Kasumi-1 (cell line): ENCODE results near the gene ACSS1.

Source experiments
- DNase-seq, 2 experiments: peaks; one replicate each; lab custom pipeline; 2025; lab: John Stamatoyannopoulos, UW

ACSS1 gene

DNA sequence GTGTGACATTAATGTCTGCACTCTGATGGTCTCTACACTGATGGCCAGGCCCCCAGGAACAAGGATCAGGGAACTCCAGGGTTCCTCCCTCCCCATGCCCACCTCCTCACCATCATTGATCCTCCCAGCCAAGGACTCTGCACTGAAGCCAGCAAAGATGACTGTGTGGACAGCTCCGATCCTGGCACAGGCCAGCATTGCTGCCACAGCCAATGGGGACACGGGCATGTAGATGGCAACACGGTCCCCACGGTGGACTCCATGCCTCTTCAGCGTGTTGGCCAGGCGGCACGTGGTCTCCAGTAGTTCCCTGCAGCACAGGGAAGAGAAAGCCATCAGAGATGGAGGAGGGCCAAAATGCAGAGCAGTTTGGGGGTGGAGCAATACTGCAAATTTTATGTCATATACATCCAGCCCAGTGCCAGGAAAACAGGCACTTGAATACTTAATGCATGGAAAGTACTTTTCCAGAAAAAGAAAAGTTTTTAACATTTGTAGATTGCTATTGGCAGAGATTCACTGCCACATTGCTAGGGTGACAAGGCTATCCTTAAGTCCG lies 27.2 kb downstream of the ACSS1 start:
- no peak for DNase-seq

DNA sequence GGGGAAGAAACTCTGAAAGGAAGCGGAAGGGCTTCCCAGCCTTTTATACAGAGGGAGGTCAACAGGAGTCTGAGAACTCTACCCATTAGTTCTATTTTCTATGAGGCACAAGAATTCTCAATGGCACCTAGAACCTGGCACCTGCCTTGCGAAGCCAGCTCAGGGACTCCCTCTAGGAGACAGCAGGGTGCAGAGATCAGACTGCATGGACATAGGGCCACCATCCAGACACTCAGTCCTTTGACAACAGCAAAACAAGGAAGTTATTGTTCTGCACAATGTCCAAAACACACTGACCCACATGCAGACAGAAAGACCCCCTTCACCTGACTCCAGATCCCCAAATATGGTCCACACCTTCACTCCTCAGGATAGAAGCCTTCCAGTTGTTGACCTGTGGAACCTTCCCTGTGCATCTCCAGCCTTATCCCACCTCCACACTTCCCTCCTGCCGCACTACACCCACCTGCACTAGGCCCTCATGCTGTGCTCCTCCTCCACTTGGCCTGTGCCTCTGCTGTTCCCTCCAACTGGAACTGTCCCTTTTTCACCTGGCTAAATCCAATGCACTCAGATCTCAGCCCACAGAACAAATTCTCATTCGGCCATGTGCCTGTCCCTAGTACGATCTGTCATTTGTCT lies 27.8 kb downstream of the ACSS1 start:
- no peak for DNase-seq

- peak; percentile 6 to 21 for DNase-seq
These were observed 31.8 kb downstream of the ACSS1 start for GRCh38 chr20:25025986-25026605.

DNA sequence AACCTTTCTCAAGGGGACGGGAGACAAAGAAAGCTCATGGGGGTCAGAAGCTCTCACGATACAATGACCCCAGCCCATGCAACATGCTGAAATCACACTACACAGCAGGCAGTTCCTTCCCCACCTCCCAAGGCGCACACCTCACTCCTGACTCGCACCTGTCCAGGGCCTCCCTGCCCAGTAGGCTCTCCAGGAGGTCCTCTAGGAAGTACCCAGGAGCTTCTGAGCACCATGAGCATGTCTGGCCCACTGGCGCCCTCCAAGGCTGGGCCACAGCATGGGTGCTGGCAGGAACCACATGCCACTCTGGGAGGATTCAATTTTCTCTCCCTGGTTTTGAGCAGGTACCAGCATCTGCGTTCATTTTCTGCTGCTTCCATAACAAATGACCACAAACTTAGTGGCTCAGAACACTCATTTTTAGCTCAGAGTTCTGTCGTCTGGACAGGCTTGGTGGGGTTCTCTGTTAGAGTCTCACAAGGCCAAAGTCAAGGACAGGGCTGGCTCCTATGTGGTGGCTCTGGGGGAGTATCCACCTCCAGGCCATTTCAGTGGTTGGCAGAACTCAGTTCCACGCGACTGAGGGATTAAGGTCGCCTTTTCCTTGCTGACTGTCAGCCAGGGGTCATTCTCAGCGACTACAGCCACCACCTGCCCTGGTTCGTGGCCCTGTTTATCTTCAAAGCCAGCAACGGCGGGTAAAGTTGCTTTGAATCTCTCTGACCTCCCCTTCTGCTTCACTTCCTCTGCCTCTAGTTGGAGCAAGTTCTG lies 32.7 kb downstream of the ACSS1 start:
- DNase-seq: no peak

- DNase-seq: no peak
These were observed 33.8 kb downstream of the ACSS1 start for GRCh38 chr20:25024171-25024570.

GRCh38 chr20:25023356-25023755 lies 34.6 kb downstream of the ACSS1 start:
- no peak for DNase-seq

DNA sequence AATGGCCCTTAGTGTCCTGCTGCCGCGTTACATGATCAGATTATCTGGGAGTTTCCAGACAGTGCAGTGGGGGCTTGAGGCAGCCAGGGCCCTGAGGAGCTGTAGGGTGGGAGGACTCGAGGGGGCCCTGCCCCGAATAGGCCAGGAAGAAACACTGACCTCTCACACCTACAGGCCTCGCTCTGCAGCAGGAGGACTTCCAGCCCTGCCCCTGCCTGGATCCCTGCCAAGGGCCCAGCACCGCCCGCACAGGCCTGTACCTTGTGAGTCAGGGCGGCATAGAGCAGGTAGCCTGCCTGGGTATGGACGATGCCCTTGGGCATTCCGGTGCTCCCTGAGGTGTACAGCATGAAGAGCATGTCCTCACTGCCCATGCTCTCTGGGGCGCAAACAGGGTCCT lies 35.3 kb downstream of the ACSS1 start:
- DNase-seq: no peak

DNA sequence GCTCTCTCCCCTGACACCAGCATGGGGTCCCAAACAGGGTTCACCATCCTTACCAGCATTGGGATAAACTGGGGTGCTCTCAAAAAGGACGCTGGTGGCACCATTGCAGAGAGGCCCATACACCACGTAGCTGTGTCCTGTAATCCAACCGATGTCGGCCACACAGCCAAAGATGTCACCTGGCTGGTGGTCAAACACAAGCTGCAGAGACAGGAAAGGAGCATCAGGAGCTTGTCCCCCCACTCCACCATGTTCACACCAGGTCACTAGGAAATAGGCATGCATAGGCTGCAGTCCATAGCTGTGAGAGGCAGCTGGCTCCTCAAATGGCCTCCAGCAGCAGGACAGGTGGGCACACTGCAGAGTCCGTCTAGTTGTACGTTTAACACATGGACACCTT lies 36.6 kb downstream of the ACSS1 start:
- no peak for DNase-seq

DNA sequence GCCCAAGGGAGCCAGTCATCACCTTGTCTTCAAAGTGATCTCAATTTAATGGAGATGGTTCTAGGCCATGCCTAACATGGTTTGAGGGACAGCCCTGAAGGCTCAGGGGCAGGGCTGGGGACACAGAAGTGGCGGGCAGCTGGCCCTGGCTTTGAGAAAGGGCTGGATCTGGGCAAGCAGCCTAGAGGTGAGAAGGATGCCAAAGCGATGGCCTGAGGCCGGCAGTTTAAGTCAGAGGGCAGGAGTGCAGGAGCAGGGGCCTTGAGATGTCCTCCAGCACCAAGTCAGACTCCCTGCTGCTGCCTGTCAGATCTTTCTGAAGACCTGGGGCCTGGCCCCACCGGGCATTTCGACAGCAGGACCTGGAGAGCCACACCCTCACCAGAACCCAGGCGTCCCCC lies 37.0 kb downstream of the ACSS1 start:
- no peak for DNase-seq

DNA sequence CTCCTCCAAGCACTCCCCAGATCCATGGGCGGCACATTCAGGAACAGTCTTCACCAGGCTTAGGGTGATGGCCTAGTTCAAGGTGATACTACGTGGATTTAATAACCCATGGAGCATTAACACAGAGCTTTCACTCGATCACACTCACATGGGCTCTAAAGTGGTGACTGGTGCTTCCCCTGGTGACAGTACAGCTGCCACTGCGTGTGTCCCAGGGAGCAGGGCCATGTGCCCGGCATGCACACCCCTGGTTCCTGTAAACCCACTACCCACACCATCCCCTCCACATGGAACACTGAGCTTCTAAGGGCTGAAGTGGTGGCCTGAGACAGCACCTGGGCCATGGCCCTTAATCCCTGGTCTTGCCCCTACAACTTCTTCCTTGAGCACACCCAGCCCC lies 37.6 kb downstream of the ACSS1 start:
- DNase-seq: no peak

DNA sequence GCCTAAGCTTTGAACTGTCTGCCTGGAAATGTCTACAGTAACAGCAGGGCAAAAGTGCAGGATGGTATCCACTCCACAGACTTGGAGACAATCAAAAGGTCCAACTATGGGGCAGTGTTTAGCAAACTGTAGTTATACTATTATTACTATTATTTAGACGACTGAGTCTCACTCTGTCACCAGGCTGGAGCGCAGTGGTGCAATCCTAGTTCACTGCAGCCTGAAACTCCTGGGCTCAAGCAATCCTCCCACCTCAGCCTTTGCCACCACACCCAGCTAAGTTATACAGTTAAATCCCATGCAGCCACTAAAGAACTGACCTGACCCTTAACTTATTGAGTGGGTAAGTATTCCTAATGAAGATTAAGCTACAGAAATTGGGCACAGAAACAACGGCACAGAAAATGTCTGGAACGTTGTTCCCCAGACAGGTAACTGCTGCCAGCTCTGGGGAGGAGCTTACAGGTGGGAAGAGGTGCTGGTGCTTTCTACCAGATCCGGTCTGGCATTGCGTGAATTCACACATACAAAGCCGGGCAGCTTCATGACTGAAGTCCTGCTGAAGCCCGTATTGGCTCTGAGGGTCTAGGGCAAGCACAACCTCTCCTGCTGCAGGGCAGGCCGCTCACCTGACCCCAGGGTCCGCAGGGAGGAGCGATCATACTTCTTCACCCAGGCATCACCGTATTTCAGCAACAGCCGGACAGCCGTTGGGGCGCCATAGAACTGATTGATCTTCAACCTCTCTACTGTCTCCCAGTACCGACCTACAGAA lies 38.4 kb downstream of the ACSS1 start:
- DNase-seq: no peak

GRCh38 chr20:25018841-25019240 lies 39.1 kb downstream of the ACSS1 start:
- DNase-seq: no peak

DNA sequence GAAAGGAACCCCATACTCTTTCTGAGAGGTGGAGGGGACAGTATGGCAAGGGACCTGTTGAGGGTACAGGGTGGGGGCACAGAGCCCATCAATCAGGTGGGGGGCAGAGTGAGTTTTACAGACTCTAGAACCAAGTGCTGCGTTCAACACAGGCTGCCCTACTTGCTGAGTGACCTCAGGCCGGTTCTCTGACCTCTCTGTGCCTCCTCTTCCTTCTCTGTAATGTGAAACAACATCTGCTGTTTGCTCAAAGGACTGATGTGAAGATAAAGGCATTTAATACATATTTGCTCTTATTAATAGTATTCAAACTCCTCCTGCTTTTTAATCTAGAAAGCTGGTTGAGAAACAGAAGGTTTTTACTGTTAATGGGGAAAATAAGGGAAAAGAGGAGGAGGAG lies 39.5 kb downstream of the ACSS1 start:
- DNase-seq: no peak

- DNase-seq: no peak
These were observed 40.6 kb downstream of the ACSS1 start for GRCh38 chr20:25017257-25017803.

DNA sequence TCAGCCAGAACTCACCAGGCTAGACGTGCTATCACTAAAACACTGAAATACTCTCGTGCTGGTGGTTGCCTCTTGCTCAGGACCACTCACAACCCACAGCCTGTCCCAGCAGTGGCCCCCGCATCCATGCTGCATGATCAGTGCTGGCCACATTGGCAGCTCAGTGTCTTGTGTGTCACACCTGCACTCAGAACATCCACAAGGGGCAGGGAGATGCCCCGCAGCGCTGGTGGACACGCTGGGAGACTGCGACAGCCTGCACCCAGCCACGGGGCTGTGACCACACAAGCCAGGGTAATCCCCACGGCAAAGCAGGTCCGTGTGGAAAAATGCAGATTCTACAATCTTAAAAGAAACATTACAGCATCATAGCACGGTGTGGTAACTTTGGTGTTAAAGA lies 41.5 kb downstream of the ACSS1 start:
- no peak for DNase-seq

- DNase-seq: no peak
These were observed 42.0 kb downstream of the ACSS1 start for GRCh38 chr20:25015986-25016385.

GRCh38 chr20:25014816-25015215 lies 43.1 kb downstream of the ACSS1 start:
- no peak for DNase-seq

DNA sequence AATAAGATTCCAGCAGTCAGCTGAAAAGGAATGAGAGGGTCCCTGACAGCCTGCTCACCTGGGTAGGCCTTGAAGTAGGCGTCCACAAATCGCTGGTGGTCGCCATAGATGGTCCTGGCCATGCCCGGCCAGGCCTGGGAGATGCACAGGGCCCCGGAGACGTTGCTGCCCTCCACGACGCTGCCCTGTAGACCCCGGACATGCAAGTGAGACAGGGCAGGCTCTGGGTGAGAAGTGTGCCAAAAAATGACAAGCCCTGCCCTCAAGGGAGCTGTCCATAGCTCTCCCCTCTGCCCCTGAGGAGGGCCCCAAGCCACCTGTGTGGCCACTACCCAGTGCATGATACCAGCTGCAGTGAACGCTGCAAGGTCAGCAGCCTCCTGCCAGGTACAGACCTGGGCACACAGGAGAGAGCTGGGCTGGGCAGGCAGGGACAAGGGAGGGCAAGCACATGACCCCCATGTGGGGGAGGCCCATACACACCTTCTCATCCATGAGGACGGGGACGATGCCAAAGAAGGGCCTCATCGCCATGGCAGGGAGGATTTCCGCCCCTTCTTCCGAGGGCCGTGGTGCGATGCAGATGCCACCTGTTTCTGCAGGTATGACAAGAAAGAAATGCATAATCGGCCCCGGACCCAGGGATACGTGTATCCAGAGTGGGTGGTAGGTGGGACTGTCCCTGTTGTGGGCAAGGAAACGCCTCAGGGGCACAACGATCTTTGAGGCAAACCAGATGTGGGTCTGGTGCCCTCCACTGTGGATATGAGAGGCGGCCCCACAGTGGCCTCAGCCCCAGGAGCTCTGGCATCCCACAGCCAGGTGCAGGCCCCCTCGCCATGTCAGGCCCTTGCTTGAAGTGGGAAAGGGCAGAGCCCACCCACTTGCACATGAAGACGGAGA lies 44.2 kb downstream of the ACSS1 start:
- no peak for DNase-seq

- DNase-seq: no peak
These were observed 45.2 kb downstream of the ACSS1 start for GRCh38 chr20:25012616-25013189.

- no peak for DNase-seq
These were observed 46.1 kb downstream of the ACSS1 start for GRCh38 chr20:25011831-25012241.

- no peak for DNase-seq
These were observed 46.7 kb downstream of the ACSS1 start for GRCh38 chr20:25011261-25011660.
